Progenitor cell of endocrine pancreas (in vitro differentiated cells): ENCODE data around the gene RCOR1. TPM values are rescaled to one million over a fixed set of nuclear protein-coding genes. Genes with fewer than 3 reads are reported as not detected.
A peak's percentile ranks its signal among the peaks of the same experiment; 100 is the strongest.

Source experiments
- DNase-seq: peaks from one replicate; pipeline ENCODE4 v3.0.0; 2021; ENCODE audit warnings: low spot score; ENCODE audit not compliant: unreplicated experiment
- H3K27ac Mint-ChIP-seq: 2 replicates; pipeline ENCODE4 v1.8.0; 2021; ENCODE audit warnings: mild to moderate bottlenecking, moderate library complexity, mixed read lengths
- H3K27me3 Mint-ChIP-seq: 2 replicates; pipeline ENCODE4 v1.8.0; 2021; ENCODE audit warnings: mixed read lengths
- H3K36me3 Mint-ChIP-seq: 2 replicates; pipeline ENCODE4 v1.8.0; 2022; ENCODE audit warnings: mixed read lengths; ENCODE audit not compliant: insufficient read depth
- H3K4me1 Mint-ChIP-seq: 2 replicates; pipeline ENCODE4 v1.8.0; 2021; ENCODE audit warnings: low read depth, mixed read lengths
- H3K4me3 Mint-ChIP-seq: 2 replicates; pipeline ENCODE4 v1.8.0; 2021; ENCODE audit warnings: low read depth, mild to moderate bottlenecking, moderate library complexity, mixed read lengths
- H3K9me3 Mint-ChIP-seq: 2 replicates; pipeline ENCODE4 v1.8.0; 2021; ENCODE audit warnings: low read depth, mixed read lengths
- long read RNA-seq: library from polyadenylated mRNA; unstranded; transcript quantifications from one replicate; pipeline ENCODE4 v2.0.0, GENCODE V29; 2020
- total RNA-seq: library from RNA; stranded (reverse); gene quantifications from 2 replicates; pipeline ENCODE4 v1.2.1, GENCODE V29; 2021
- TF ChIP-seq, protein P1 (sequence below): fragments of 200-600 bp; sonication (generic); IDR thresholded peaks from one replicate; pipeline ENCODE4 v1.5.0; 2021; ENCODE audit warnings: antibody characterized with exemption, mild to moderate bottlenecking; ENCODE audit not compliant: unreplicated experiment

RCOR1 gene
- total RNA-seq, result 36.4 and 41.9 TPM in 2 replicates
- long read RNA-seq, partial matches to known transcripts, result 0 of 8 reads
- long read RNA-seq, other reads (novel, unspliced or antisense), result 8 of 8 reads

DNA sequence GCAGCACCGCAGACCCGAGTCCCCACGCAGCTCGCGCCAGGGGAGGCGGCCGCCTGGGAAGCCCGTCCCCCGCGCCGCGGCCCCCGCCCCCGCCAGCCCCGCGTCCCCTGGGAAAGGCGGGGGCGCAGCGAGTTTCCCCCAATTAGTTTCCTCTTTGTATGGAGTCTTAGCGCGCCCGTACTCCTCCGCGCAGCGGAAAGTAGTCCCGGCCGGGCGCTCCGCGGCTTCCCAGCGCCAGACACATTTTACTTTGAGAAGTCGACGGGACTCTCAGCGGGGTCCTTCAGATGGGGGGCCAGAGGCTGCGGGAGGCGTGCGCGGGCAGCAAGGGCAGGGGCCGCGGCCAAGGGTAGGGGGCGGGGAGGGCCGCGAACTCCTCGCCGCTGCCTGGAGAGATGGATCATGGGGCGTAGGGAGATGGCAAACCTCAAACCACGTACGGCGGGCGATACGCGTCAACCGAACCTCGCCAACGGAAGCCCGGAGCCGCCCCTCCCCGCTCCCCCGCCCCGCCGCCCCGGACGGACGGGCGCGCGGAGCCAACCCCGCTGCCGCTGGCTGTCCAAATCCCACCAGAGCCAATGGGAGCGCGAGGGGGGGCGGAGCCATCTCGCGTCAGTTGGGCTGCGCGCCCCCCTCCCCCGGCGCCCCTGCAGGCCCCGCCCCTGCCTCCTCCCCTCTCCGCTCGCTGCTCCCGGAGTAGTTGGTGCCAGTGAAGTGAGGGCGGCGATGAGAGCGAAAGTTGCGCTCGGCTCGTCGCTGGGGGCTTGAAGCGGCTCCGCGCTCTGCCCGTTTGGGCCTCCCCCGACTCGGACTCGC, at the start of gene RCOR1:
TSS of gene RCOR1 (plus strand) at position 706 of the 819 bp plus-strand sequence. CDS start 238 bp downstream, outside the sequence.
- H3K4me3 Mint-ChIP-seq, result peak within 1 kb of the TSS; percentile 90
- no peaks in the 10 kb centered on the region for H3K27me3 Mint-ChIP-seq
- H3K27ac Mint-ChIP-seq, result peak within 1 kb of the TSS; percentile 99
- peaks cover 2% of the 10 kb centered on the region for H3K36me3 Mint-ChIP-seq
- peaks cover 31% of the 10 kb centered on the region for H3K4me1 Mint-ChIP-seq
- peak; percentile 97 for DNase-seq
- no peaks in the 10 kb centered on the region for H3K9me3 Mint-ChIP-seq
- TF ChIP-seq, protein P1, sequence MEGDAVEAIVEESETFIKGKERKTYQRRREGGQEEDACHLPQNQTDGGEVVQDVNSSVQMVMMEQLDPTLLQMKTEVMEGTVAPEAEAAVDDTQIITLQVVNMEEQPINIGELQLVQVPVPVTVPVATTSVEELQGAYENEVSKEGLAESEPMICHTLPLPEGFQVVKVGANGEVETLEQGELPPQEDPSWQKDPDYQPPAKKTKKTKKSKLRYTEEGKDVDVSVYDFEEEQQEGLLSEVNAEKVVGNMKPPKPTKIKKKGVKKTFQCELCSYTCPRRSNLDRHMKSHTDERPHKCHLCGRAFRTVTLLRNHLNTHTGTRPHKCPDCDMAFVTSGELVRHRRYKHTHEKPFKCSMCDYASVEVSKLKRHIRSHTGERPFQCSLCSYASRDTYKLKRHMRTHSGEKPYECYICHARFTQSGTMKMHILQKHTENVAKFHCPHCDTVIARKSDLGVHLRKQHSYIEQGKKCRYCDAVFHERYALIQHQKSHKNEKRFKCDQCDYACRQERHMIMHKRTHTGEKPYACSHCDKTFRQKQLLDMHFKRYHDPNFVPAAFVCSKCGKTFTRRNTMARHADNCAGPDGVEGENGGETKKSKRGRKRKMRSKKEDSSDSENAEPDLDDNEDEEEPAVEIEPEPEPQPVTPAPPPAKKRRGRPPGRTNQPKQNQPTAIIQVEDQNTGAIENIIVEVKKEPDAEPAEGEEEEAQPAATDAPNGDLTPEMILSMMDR, result no peak

DNA sequence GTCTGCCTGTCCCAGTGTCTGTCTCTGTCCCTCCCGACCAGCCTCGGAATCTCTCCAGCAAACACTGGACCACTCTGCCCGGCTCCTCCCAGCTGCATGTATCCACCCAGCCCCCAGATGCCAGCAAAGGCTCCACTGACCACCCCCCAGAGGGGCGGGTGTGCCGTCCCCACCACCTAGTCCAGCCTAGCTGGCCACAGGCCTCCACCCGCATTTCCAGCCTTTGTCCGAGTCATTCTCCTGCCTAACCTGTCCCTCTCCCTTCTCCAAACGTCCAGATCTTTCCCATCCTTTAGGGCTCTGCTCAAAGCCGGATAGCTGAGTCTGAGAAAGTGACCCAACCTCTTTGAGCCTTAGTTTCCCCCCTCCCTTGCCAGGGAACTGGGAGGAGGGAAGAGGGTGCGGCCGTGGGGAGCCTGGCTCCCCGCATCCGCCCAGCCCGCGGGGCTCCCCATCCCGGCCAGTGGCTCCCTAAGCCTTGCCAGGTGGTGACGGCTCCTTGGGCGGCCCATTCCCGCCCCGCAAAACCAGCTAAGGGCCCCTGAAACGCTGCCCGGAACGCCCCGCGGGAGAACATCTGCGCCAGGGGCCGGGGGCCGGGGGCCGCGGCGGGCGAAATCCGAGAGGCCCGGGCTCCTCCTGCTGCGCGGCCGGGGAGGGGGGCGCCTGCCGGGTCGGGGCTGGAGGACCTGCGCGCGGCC, 48.3 kb upstream of the RCOR1 start:
- peaks cover 41% of the 10 kb centered on the region for H3K27me3 Mint-ChIP-seq
- no peak for DNase-seq

DNA sequence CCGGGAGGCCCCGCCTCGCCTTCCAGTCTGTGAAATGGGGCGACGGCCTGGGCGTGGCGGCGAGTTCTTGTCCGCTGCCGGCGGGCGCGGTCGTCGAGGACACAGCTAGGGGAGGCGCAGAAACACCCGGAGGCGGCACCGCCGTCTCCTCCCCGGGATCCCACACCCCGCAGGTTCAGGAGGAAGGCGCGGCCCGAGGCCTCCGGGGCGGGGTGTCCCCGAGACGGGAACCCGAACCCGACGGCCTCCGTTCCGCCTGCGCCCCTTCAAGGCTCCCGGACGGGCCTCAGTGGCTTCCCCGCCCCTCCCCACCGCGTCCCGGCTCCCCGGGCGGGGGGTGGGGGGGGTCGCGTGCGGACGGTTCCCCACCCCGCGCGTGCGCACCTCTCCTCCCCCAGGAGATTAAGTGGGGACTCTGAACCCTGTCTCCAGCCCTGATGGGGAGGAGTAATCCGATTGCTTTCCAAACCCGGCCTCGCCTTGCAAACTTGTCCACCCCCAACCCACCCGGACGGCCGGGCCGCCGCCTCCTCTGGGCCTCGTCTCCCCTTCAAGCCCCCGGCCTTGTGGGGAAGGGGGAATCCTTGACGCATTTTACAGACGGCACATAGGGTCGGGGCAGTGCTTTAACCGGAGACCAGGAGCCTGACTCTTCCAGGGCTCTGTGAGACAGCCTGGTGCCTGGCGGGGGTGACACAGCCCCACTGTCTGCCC, 47.5 kb upstream of the RCOR1 start:
- Mint-ChIP-seq H3K27me3 (peaks cover 41% of the 10 kb centered on the region), H3K36me3 (no peaks in the 10 kb centered on the region), H3K9me3 (no peaks in the 10 kb centered on the region), H3K27ac (peak overlapping the region; percentile 33), H3K4me3 (peak overlapping the region; percentile 40), H3K4me1 (peaks cover 8% of the 10 kb centered on the region)
- TF ChIP-seq, protein P1, result no peak
- DNase-seq, result no peak

More for the DNA sequence above, 48.3 kb upstream of the RCOR1 start:
- Mint-ChIP-seq H3K9me3 (no peaks in the 10 kb centered on the region), H3K4me1 (peaks cover 8% of the 10 kb centered on the region), H3K36me3 (no peaks in the 10 kb centered on the region), H3K4me3 (no peak overlapping the region), H3K27ac (no peak overlapping the region)
- TF ChIP-seq, protein P1, result no peak

DNA sequence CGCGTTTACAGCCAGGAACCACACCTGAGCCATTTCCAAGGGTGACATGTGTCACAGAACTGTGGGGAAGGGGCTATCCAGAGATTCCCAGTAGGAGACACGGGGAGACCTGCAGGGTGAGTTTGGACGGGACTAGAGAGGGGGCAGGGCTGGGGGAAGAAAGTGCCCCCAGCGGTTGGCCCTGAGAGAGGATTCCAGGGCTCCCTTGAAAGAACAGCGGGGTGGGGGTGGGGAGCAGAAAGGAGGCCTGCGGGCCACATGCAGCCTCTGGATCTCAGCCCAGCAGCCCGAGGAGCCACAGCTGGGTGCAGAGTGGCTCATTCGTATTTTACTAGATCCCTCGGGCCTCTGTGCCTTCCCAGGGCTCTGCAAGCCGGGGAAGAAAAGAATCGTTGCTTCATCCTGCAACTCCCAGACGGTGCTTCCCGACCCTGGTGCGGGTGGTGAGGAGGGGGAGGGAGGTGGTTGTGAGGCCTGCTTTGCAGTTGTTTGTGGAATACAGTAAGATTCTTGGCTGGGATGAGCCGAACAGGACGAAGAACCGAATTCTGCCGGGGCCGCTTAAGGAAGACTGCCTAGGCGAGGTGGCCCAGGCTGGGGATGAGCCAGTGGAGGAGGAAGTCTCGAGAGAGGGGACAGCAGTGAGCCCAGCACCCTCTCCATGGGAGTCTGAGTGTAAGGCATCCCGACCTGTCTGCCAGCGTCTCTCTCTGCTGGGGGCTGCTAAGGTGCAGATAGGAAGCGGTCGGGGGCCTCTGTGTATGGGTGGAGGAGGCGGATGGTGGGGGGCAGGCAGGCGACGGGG, 46.8 kb upstream of the RCOR1 start:
- DNase-seq, result no peak

More for the DNA sequence above, 46.8 kb upstream of the RCOR1 start:
- peaks cover 43% of the 10 kb centered on the region for H3K27me3 Mint-ChIP-seq
- H3K4me1 Mint-ChIP-seq, result peaks cover 8% of the 10 kb centered on the region
- H3K27ac Mint-ChIP-seq, result no peak overlapping the region
- no peaks in the 10 kb centered on the region for H3K36me3 Mint-ChIP-seq
- TF ChIP-seq, protein P1, result no peak
- no peaks in the 10 kb centered on the region for H3K9me3 Mint-ChIP-seq
- H3K4me3 Mint-ChIP-seq, result peak overlapping the region; percentile 40
